ENCODE measurements around the gene CARD11.

CARD11 gene

GRCh38 chr7:3011211-3011852 is 32.3 kb downstream of the CARD11 start:
- DNase-seq (ENCODE audit: low read depth), result no peak
- no peak for TF ChIP-seq CTCF (IDR thresholded peaks at IDR 0.05; ENCODE audit: control insufficient read depth, extremely low read depth, insufficient read depth)
- no peak overlapping the region for H3K4me3 ChIP-seq (ENCODE audit: low read depth, low read length)

- DNase-seq (ENCODE audit: low read depth), result no peak
- TF ChIP-seq CTCF (IDR thresholded peaks at IDR 0.05; ENCODE audit: control insufficient read depth, extremely low read depth, insufficient read depth), result no peak
- H3K4me3 ChIP-seq (ENCODE audit: low read depth, low read length), result no peak overlapping the region
Observed at GRCh38 chr7:3010161-3010560, 33.5 kb downstream of the CARD11 start.

GRCh38 chr7:3009086-3009485 is 34.6 kb downstream of the CARD11 start:
- H3K4me3 ChIP-seq (ENCODE audit: low read depth, low read length), result no peak overlapping the region
- no peak for DNase-seq (ENCODE audit: low read depth)
- TF ChIP-seq CTCF (IDR thresholded peaks at IDR 0.05; ENCODE audit: control insufficient read depth, extremely low read depth, insufficient read depth), result no peak

GRCh38 chr7:3008386-3008785 is 35.3 kb downstream of the CARD11 start:
- DNase-seq (ENCODE audit: low read depth), result no peak
- H3K4me3 ChIP-seq (ENCODE audit: low read depth, low read length), result no peak overlapping the region
- TF ChIP-seq CTCF (IDR thresholded peaks at IDR 0.05; ENCODE audit: control insufficient read depth, extremely low read depth, insufficient read depth), result no peak

- no peak for TF ChIP-seq CTCF (IDR thresholded peaks at IDR 0.05; ENCODE audit: control insufficient read depth, extremely low read depth, insufficient read depth)
- no peak overlapping the region for H3K4me3 ChIP-seq (ENCODE audit: low read depth, low read length)
- no peak for DNase-seq (ENCODE audit: low read depth)
Observed at GRCh38 chr7:3007696-3008095, 36.0 kb downstream of the CARD11 start.

GRCh38 chr7:3005257-3005656 is 38.4 kb downstream of the CARD11 start:
- no peak for DNase-seq (ENCODE audit: low read depth)
- TF ChIP-seq CTCF (IDR thresholded peaks at IDR 0.05; ENCODE audit: control insufficient read depth, extremely low read depth, insufficient read depth), result no peak
- H3K4me3 ChIP-seq (ENCODE audit: low read depth, low read length), result no peak overlapping the region

- H3K4me3 ChIP-seq (ENCODE audit: low read depth, low read length), result no peak overlapping the region
- no peak for TF ChIP-seq CTCF (IDR thresholded peaks at IDR 0.05; ENCODE audit: control insufficient read depth, extremely low read depth, insufficient read depth)
- DNase-seq (ENCODE audit: low read depth), result no peak
Observed at GRCh38 chr7:3003936-3004335, 39.7 kb downstream of the CARD11 start.

Data from LNCaP clone FGC (cell line).